HCT116 (cell line): Measurements from ENCODE around the gene CSNK2A2. TPM values are rescaled to one million over a fixed set of nuclear protein-coding genes. Genes with fewer than 3 reads are reported as not detected.

Experiments
- ATAC-seq: fragments of 200-7000 bp; cut with Tn5 transposase; 2 replicates; pipeline ENCODE4 v1.9.1; 2020; ENCODE audit warnings: mild to moderate bottlenecking, moderate library complexity
- BruUV-seq: library from RNA; stranded (reverse); fragments of 400-500 nt; replicated peaks from 2 replicates; lab custom pipeline; 2021; lab: Mats Ljungman, UMichigan
- CTCF ChIA-PET: fragments of 300-600 bp; sonication (Branson Sonifier 250); formaldehyde crosslinking; loops from one replicate; lab custom pipeline; 2021; ENCODE audit warnings: antibody characterized with exemption; lab: Charles Lee
- POLR2A ChIA-PET: fragments of 300-600, 350-600 bp; sonication (Branson Sonifier 250); formaldehyde crosslinking; loops from one replicate; lab custom pipeline; 2021; ENCODE audit warnings: antibody characterized with exemption; lab: Charles Lee
- RAD21 ChIA-PET, 2 experiments: fragments of 300-600 bp; sonication (Branson Sonifier 250); formaldehyde crosslinking; loops; one replicate each; lab custom pipeline; 2023; ENCODE audit warnings: low total read pairs in 2 of 2; ENCODE audit not compliant: uncharacterized antibody in 2 of 2, unreplicated experiment in 2 of 2, low non-redundant PET in 1 of 2; lab: Charles Lee
- DNase-seq: peaks from one replicate; pipeline ENCODE4 v3.0.0-alpha.2; 2010; ENCODE audit warnings: low read depth, low spot score
- H2AFZ ChIP-seq: fragments of 200-600 bp; shearing (Covaris generic), sonication (generic); 2 replicates; pipeline ENCODE4 v1.6.1; 2017; ENCODE audit warnings: low read depth, mixed run types, mixed read lengths, antibody characterized with exemption, low read length; ENCODE audit not compliant: poor library complexity, severe bottlenecking
- H3K27ac ChIP-seq: 2 replicates; pipeline ENCODE4 v1.5.1; 2012; ENCODE audit warnings: low read depth, low read length
- H3K27me3 ChIP-seq: fragments of 200-600 bp; sonication (generic); 2 replicates; pipeline ENCODE4 v1.6.1; 2016; ENCODE audit warnings: mixed run types, low read length, mixed read lengths; ENCODE audit not compliant: insufficient read depth
- H3K36me3 ChIP-seq, 2 experiments: fragments of 200-500 bp in 1 of 2; fragments of 200-600 bp in 1 of 2; sonication (Bioruptor generic) in 1 of 2; sonication (generic) in 1 of 2; 2 replicates each; pipeline versions ENCODE4 v1.5.1 to v1.6.1; 2014 to 2016; ENCODE audit warnings: low read length in 2 of 2, inconsistent platforms in 1 of 2, mixed read lengths in 1 of 2, mixed run types in 1 of 2; ENCODE audit not compliant: insufficient read depth in 2 of 2, control insufficient read depth in 1 of 2
- H3K4me1 ChIP-seq, 2 experiments: fragments of 200-600 bp in 1 of 2; sonication (generic) in 1 of 2; 2 replicates each; pipeline versions ENCODE4 v1.5.1 to v1.6.1; 2012 to 2017; ENCODE audit warnings: low read length in 2 of 2, inconsistent platforms in 1 of 2, mild to moderate bottlenecking in 1 of 2, mixed read lengths in 1 of 2, mixed run types in 1 of 2, moderate library complexity in 1 of 2; ENCODE audit not compliant: insufficient read depth in 2 of 2, control insufficient read depth in 1 of 2
- H3K4me2 ChIP-seq: fragments of 200-600 bp; sonication (generic); 2 replicates; pipeline ENCODE4 v1.6.1; 2017; ENCODE audit warnings: mixed run types, low read length, mixed read lengths
- H3K4me3 ChIP-seq, 2 experiments: fragments of 200-600 bp in 1 of 2; sonication (generic) in 1 of 2; replicated peaks in 1 of 2; 2 replicates each; pipeline ENCODE4 v1.5.1; 2011 to 2016; ENCODE audit warnings: low read length in 2 of 2, control low read depth in 1 of 2, low read depth in 1 of 2, mild to moderate bottlenecking in 1 of 2, mixed read lengths in 1 of 2, mixed run types in 1 of 2
- H3K79me2 ChIP-seq: fragments of 200-600 bp; sonication (generic); 2 replicates; pipeline ENCODE4 v1.6.1; 2017; ENCODE audit warnings: mild to moderate bottlenecking, mixed run types, low read length, moderate library complexity, mixed read lengths; ENCODE audit not compliant: insufficient read depth
- H3K9ac ChIP-seq: fragments of 200-600 bp; sonication (generic); 2 replicates; pipeline ENCODE4 v1.6.1; 2016; ENCODE audit warnings: low read length, mixed read lengths
- H3K9me2 ChIP-seq: fragments of 200-600 bp; sonication (generic), shearing (Covaris generic); 2 replicates; pipeline ENCODE4 v1.6.1; 2017; ENCODE audit warnings: mixed run types, mild to moderate bottlenecking, moderate library complexity; ENCODE audit not compliant: insufficient read depth
- H3K9me3 ChIP-seq, 2 experiments: fragments of 200-500 bp in 1 of 2; fragments of 200-600 bp in 1 of 2; sonication (Bioruptor generic) in 1 of 2; sonication (generic) in 1 of 2; 2 replicates each; pipeline ENCODE4 v1.6.1; 2014 to 2017; ENCODE audit warnings: low read length in 2 of 2, mixed read lengths in 2 of 2, inconsistent platforms in 1 of 2, low read depth in 1 of 2, mild to moderate bottlenecking in 1 of 2, mixed run types in 1 of 2, moderate library complexity in 1 of 2; ENCODE audit not compliant: control insufficient read depth in 1 of 2, insufficient read depth in 1 of 2
- H4K20me1 ChIP-seq: fragments of 200-600 bp; sonication (generic), shearing (Covaris generic); 2 replicates; pipeline ENCODE4 v1.6.1; 2017; ENCODE audit warnings: mixed run types, mild to moderate bottlenecking, moderate library complexity; ENCODE audit not compliant: insufficient read depth
- CBX3 ChIP-seq: IDR thresholded peaks from 2 replicates; pipeline ENCODE4 v1.6.1; 2012; ENCODE audit warnings: low read depth
- EGR1 ChIP-seq: IDR thresholded peaks from 2 replicates; pipeline ENCODE4 v1.6.1; 2012; ENCODE audit warnings: low read depth
- ELF1 ChIP-seq: IDR thresholded peaks from 2 replicates; pipeline ENCODE4 v1.6.1; 2012; ENCODE audit warnings: low read depth, borderline replicate concordance
- EZH2 ChIP-seq: fragments of 200-600 bp; sonication (generic); IDR thresholded peaks from 2 replicates; pipeline ENCODE4 v1.6.1; 2017; ENCODE audit warnings: antibody characterized with exemption, mixed run types
- EZH2phosphoT487 ChIP-seq: fragments of 200-600 bp; IDR thresholded peaks from 2 replicates; pipeline ENCODE4 v1.6.1; 2018; ENCODE audit warnings: antibody characterized with exemption, borderline replicate concordance
- FOSL1 ChIP-seq: IDR thresholded peaks from 2 replicates; pipeline ENCODE4 v1.6.1; 2012; ENCODE audit warnings: low read depth
- JUND ChIP-seq: IDR thresholded peaks from 2 replicates; pipeline ENCODE4 v1.6.1; 2012
- POLR2A ChIP-seq: IDR thresholded peaks from 2 replicates; pipeline ENCODE4 v1.7.0; 2011; ENCODE audit warnings: borderline replicate concordance; ENCODE audit not compliant: insufficient read depth, insufficient read length; ENCODE audit errors: extremely low read depth
- POLR2AphosphoS5 ChIP-seq: IDR thresholded peaks from 2 replicates; pipeline ENCODE4 v1.6.1; 2011; ENCODE audit warnings: mild to moderate bottlenecking, low read depth, low read length, moderate library complexity
- RAD21 ChIP-seq: IDR thresholded peaks from 2 replicates; pipeline ENCODE4 v1.6.1; 2012; ENCODE audit warnings: low read depth, mild to moderate bottlenecking
- SP1 ChIP-seq: IDR thresholded peaks from 2 replicates; pipeline ENCODE4 v1.6.1; 2012; ENCODE audit warnings: low read depth
- SRF ChIP-seq: IDR thresholded peaks from 2 replicates; pipeline ENCODE4 v1.6.1; 2012; ENCODE audit warnings: low read depth
- TCF7L2 ChIP-seq: IDR thresholded peaks from 2 replicates; pipeline ENCODE4 v1.7.0; 2011; ENCODE audit warnings: borderline replicate concordance, inconsistent platforms; ENCODE audit not compliant: insufficient read depth, insufficient read length; ENCODE audit errors: extremely low read depth
- YY1 ChIP-seq: IDR thresholded peaks from 2 replicates; pipeline ENCODE4 v1.6.1; 2011; ENCODE audit warnings: low read length, low read depth, moderate library complexity, mild to moderate bottlenecking; ENCODE audit not compliant: insufficient replicate concordance; ENCODE audit errors: extremely low read depth
- ZFX ChIP-seq: fragments of 450-650 bp; IDR thresholded peaks from 2 replicates; pipeline ENCODE4 v1.6.1; 2017
- ZNF274 ChIP-seq: fragments of 200-500 bp; sonication (Bioruptor generic); IDR thresholded peaks from 2 replicates; pipeline ENCODE4 v1.6.1; 2014; ENCODE audit warnings: mild to moderate bottlenecking, low read depth, low read length, inconsistent platforms
- intact Hi-C: fragments of 100-400 bp; cut with micrococcal nuclease; formaldehyde crosslinking; loops from 2 replicates; pipeline ENCODE4 v1.10.0; 2022
- total RNA-seq: library from RNA; stranded (reverse); gene quantifications from one replicate; pipeline ENCODE4 v1.2.1, GENCODE V29; 2021; ENCODE audit not compliant: unreplicated experiment
- TF ChIP-seq, protein P1 (sequence below): IDR thresholded peaks from 2 replicates; pipeline ENCODE4 v1.6.1; 2012
- TF ChIP-seq, protein P2 (sequence below): IDR thresholded peaks from 2 replicates; pipeline ENCODE4 v1.6.1; 2012
- TF ChIP-seq, protein P3 (sequence below), 3 experiments: fragments of 200-600 bp in 1 of 3; sonication (generic) in 1 of 3; IDR thresholded peaks in 2 of 3; conservative IDR thresholded peaks in 1 of 3; 2 replicates each; pipeline ENCODE4 v1.5.1; 2012 to 2017; ENCODE audit warnings: low read depth in 2 of 3, low read length in 2 of 3, antibody characterized with exemption in 1 of 3, borderline replicate concordance in 1 of 3, control low read depth in 1 of 3, mild to moderate bottlenecking in 1 of 3, mixed read lengths in 1 of 3, mixed run types in 1 of 3, moderate library complexity in 1 of 3; ENCODE audit not compliant: insufficient read depth in 1 of 3

Gene CSNK2A2
- total RNA-seq, 1 experiment from 2014 or later, result 97.7 TPM

DNA sequence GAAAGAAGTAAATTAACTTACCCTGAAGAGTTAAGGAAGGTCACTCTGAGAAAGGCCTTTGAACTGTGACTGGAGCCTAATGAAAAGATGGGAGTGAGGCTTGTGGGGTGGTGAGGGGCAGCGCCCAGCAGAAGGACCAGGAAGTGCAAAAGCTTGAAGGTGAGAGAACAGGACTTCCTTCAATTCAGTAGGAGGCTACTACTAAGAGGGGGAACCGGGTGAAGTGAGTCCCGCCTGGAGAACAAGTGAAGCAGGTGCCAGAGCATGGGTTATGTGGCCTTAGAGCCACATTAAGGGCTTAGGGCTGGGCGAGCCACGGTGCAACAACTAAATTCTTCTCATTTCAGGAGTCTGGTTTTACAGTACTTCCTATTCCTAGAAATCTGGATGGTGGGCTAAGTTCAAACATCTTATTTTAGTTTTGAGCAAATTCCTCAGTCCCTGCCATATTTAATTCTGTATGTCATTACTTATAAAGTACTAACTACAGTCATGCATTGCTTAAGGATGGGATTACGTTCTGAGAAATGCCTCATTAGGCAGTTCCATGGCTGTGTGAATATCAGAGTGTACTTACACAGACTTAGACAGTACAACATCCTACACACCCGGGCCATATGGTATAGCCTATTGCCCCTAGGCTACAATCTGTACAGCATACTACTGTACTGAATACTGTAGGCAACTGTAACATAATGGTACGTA, 73.9 kb downstream of the CSNK2A2 start:
- TF ChIP-seq ZNF274, result no peak
- TF ChIP-seq POLR2AphosphoS5, result no peak
- no peak for TF ChIP-seq EGR1
- TF ChIP-seq RAD21, result no peak
- TF ChIP-seq, protein P1, sequence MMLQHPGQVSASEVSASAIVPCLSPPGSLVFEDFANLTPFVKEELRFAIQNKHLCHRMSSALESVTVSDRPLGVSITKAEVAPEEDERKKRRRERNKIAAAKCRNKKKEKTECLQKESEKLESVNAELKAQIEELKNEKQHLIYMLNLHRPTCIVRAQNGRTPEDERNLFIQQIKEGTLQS, result no peak
- TF ChIP-seq EZH2, result no peak
- no peak for TF ChIP-seq CBX3
- TF ChIP-seq EZH2phosphoT487, result no peak
- no peak for TF ChIP-seq SRF
- no peak for TF ChIP-seq POLR2A
- TF ChIP-seq JUND, result no peak
- TF ChIP-seq FOSL1, result no peak
- TF ChIP-seq ELF1, result no peak
- no peak for TF ChIP-seq YY1
- no peak for TF ChIP-seq ZFX
- TF ChIP-seq, protein P2, sequence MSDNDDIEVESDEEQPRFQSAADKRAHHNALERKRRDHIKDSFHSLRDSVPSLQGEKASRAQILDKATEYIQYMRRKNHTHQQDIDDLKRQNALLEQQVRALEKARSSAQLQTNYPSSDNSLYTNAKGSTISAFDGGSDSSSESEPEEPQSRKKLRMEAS, result no peak
- no peak for TF ChIP-seq TCF7L2
- no peak for TF ChIP-seq SP1
- TF ChIP-seq, protein P3, sequence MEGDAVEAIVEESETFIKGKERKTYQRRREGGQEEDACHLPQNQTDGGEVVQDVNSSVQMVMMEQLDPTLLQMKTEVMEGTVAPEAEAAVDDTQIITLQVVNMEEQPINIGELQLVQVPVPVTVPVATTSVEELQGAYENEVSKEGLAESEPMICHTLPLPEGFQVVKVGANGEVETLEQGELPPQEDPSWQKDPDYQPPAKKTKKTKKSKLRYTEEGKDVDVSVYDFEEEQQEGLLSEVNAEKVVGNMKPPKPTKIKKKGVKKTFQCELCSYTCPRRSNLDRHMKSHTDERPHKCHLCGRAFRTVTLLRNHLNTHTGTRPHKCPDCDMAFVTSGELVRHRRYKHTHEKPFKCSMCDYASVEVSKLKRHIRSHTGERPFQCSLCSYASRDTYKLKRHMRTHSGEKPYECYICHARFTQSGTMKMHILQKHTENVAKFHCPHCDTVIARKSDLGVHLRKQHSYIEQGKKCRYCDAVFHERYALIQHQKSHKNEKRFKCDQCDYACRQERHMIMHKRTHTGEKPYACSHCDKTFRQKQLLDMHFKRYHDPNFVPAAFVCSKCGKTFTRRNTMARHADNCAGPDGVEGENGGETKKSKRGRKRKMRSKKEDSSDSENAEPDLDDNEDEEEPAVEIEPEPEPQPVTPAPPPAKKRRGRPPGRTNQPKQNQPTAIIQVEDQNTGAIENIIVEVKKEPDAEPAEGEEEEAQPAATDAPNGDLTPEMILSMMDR (IDR thresholded peaks at IDR 0.05 in 2 of 3, conservative IDR thresholded peaks at IDR 0.05 in 1 of 3; ENCODE audit: borderline replicate concordance in 1 of 3, insufficient read depth in 1 of 3, low read depth in 2 of 3, low read length in 2 of 3), result no peak
- TF ChIP-seq, all 23 proteins: peak for 0
- Histone ChIP-seq H3K4me2 (no peak overlapping the region), H3K36me3 (no peaks in the 10 kb centered on the region), H3K4me1 (peaks cover 10 to 28% of the 10 kb centered on the region in 2 experiments; a peak in 3 of 4 replicates), H3K27me3 (no peaks in the 10 kb centered on the region), H3K27ac (no peak overlapping the region), H3K4me3 (no peak overlapping the region), H4K20me1 (peaks cover 29% of the 10 kb centered on the region; the same call in 1 of the 2 replicates), H3K9me3 (no peaks in the 10 kb centered on the region), H3K79me2 (peaks cover 96% of the 10 kb centered on the region), H3K9ac (no peak overlapping the region), H2AFZ (no peak overlapping the region), H3K9me2 (no peaks in the 10 kb centered on the region)
- intact Hi-C loops, result no loop called here
- ChIA-PET POLR2A (no interaction called here), CTCF (interaction anchor here (0.6 to 1.5 kb wide), 2 partner anchors 8 to 27 kb away, joined by 3 to 4 read pairs; no protein-coding TSS in a partner anchor), RAD21 (no interaction called here)
- no peak for ATAC-seq
- no peak for DNase-seq
- BruUV-seq, result no TSS peak
